Measurements from ENCODE around the gene SLC10A6. TPM values are rescaled to one million over a fixed set of nuclear protein-coding genes. Genes with fewer than 3 reads are reported as not detected.

The SLC10A6 gene
- total and polyA plus RNA-seq, 2 of the 13 experiments (the other 11 are each of a cell fraction or from before 2014, with no cell fraction given): not detected

DNA sequence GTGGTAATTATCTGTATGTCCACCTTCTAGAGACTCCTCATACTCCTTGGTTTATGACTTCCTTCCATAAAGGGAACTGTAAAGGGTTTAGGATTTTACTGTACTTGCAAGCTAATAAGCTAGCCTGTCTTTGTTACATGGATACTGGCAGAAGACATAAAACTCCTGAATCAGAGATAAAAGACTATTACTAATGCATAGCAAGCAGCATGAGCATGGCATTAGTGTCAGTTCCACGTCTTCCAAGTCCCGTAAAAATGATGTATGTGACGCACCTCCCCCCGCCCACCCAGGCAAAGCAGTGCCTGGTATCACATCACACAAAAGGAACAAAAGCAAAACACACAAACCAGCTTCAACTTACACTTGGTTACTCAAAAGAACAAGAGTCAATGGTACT, 71.0 kb downstream of the SLC10A6 start (continued):
- no peak for TF ChIP-seq ZMAT5 (CRISPR knock-in tag; IDR thresholded peaks at IDR 0.05; ENCODE audit: borderline replicate concordance, low read depth)

- BruUV-seq (replicated peaks): no TSS peak
- Histone ChIP-seq H3K4me2 (ENCODE audit: low read depth, low read length) (no peak overlapping the region), H3K4me1 (ENCODE audit: insufficient read depth, low read length) (no peaks in the 10 kb centered on the region), H3K27ac (ENCODE audit: extremely low read length, insufficient read depth, low read length) (no peak overlapping the region), H2AFZ (ENCODE audit: low read length) (no peak overlapping the region), H3K27me3 (ENCODE audit: control insufficient read depth in 1 of 2, insufficient read depth in 2 of 2, low read length in 2 of 2) (no peaks in the 10 kb centered on the region), H3K36me3 (replicated peaks in 1 of 2; ENCODE audit: control insufficient read depth in 1 of 2, insufficient read depth in 2 of 2, low read length in 2 of 2) (no peaks in the 10 kb centered on the region), H3K9me3 (ENCODE audit: low read length) (no peaks in the 10 kb centered on the region), H3K9ac (ENCODE audit: insufficient read depth, low read depth, low read length) (no peak overlapping the region), H3K4me3 (replicated peaks in 1 of 3; ENCODE audit: insufficient read depth in 1 of 3, low read depth in 2 of 3, low read length in 3 of 3) (no peak overlapping the region), H3K79me2 (ENCODE audit: insufficient read depth, low read length) (no peaks in the 10 kb centered on the region), H4K20me1 (ENCODE audit: insufficient read depth, low read length) (no peaks in the 10 kb centered on the region)
- FAIRE-seq (no peak), DNase-seq (ENCODE audit: low spot score) (no peak), ATAC-seq (no peak)
- TF ChIP-seq SRSF4 (IDR thresholded peaks at IDR 0.05; ENCODE audit: low read depth, low read length, poor library complexity, severe bottlenecking) (no peak), ZC3H4 (CRISPR knock-in tag; IDR thresholded peaks at IDR 0.05; ENCODE audit: borderline replicate concordance) (no peak), PAF1 (CRISPR knock-in tag; IDR thresholded peaks at IDR 0.05) (no peak), ZBTB44 (CRISPR knock-in tag; IDR thresholded peaks at IDR 0.05) (no peak), ZNF253 (CRISPR knock-in tag; IDR thresholded peaks at IDR 0.05; ENCODE audit: borderline replicate concordance) (no peak), CCAR2 (optimal IDR thresholded peaks at IDR 0.05; ENCODE audit: low read depth, low read length) (no peak), STAT5B (CRISPR knock-in tag; IDR thresholded peaks at IDR 0.05) (no peak), KAT8 (CRISPR knock-in tag; IDR thresholded peaks at IDR 0.05) (no peak), TOE1 (CRISPR knock-in tag; IDR thresholded peaks at IDR 0.05) (no peak), ETS1 (CRISPR knock-in tag; IDR thresholded peaks at IDR 0.05) (no peak), MXD1 (CRISPR knock-in tag; IDR thresholded peaks at IDR 0.05) (no peak), SIX4 (CRISPR knock-in tag; IDR thresholded peaks at IDR 0.05) (no peak), KDM5B (CRISPR knock-in tag; IDR thresholded peaks at IDR 0.05; ENCODE audit: borderline replicate concordance) (no peak), SAFB2 (CRISPR knock-in tag; IDR thresholded peaks at IDR 0.05; ENCODE audit: borderline replicate concordance, low read depth) (no peak), ZNF432 (CRISPR knock-in tag; IDR thresholded peaks at IDR 0.05; ENCODE audit: borderline replicate concordance) (no peak)
- TF ChIP-seq, protein P1, sequence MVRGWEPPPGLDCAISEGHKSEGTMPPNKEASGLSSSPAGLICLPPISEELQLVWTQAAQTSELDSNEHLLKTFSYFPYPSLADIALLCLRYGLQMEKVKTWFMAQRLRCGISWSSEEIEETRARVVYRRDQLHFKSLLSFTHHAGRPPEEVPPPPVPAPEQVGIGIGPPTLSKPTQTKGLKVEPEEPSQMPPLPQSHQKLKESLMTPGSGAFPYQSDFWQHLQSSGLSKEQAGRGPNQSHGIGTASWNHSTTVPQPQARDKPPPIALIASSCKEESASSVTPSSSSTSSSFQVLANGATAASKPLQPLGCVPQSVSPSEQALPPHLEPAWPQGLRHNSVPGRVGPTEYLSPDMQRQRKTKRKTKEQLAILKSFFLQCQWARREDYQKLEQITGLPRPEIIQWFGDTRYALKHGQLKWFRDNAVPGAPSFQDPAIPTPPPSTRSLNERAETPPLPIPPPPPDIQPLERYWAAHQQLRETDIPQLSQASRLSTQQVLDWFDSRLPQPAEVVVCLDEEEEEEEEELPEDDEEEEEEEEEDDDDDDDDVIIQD (CRISPR knock-in tag; IDR thresholded peaks at IDR 0.05; ENCODE audit: low read depth): no peak
- 14% methylated on average over 4 of the region's 4 CpGs for WGBS (ENCODE audit: low lambda C conversion rate)
- CTCF ChIA-PET (ENCODE audit: low intra/inter-chr PET ratio, low total read pairs): no interaction called here
- POLR2A ChIA-PET: no interaction called here
- in situ Hi-C loops (cut with HindIII; ENCODE audit: extremely low pct_ligation_motif_present, low pct_unique_long_range_greater_than_20kb) (no loop called here), intact Hi-C loops (cut with micrococcal nuclease; ENCODE audit: unreplicated experiment) (no loop called here)
Measured at GRCh38 chr4:86775061-86775460, 74.1 kb downstream of the SLC10A6 start.
